NK-92 (cell line): Measurements from ENCODE around the gene ARFGAP2.

Experiments
- DNase-seq: peaks from one replicate; lab custom pipeline; 2025; ENCODE audit not compliant: unreplicated experiment; lab: John Stamatoyannopoulos, UW

Gene ARFGAP2

GRCh38 chr11:47187723-47188122, 11.0 kb upstream of the ARFGAP2 start:
- DNase-seq, result no peak

GRCh38 chr11:47186700-47187695, 10.3 kb upstream of the ARFGAP2 start:
- no peak for DNase-seq

GRCh38 chr11:47186076-47186699, 9.5 kb upstream of the ARFGAP2 start, which contains the start of gene PACSIN3:
Gene PACSIN3 (minus strand): TSS chr11:47186434. CDS start chr11:47182727, 3,707 bp downstream.
- no peak for DNase-seq

GRCh38 chr11:47185305-47186075, 8.8 kb upstream of the ARFGAP2 start:
- no peak for DNase-seq

GRCh38 chr11:47184711-47185304, 8.1 kb upstream of the ARFGAP2 start:
- no peak for DNase-seq

GRCh38 chr11:47183969-47184368, 7.3 kb upstream of the ARFGAP2 start:
- DNase-seq, result no peak

- no peak for DNase-seq
These were observed 6.6 kb upstream of the ARFGAP2 start for GRCh38 chr11:47183031-47183856.

GRCh38 chr11:47182380-47182779, 5.7 kb upstream of the ARFGAP2 start:
- DNase-seq, result no peak

GRCh38 chr11:47181271-47181670, 4.6 kb upstream of the ARFGAP2 start:
- no peak for DNase-seq

GRCh38 chr11:47180006-47180787, 3.5 kb upstream of the ARFGAP2 start:
- DNase-seq, result no peak

GRCh38 chr11:47179655-47179991, 2.9 kb upstream of the ARFGAP2 start:
- DNase-seq, result no peak

- DNase-seq, result no peak
These were observed 2.3 kb upstream of the ARFGAP2 start for GRCh38 chr11:47178737-47179654.

GRCh38 chr11:47178316-47178715, 1.6 kb upstream of the ARFGAP2 start:
- DNase-seq, result no peak

- no peak for DNase-seq
These were observed 1.2 kb upstream of the ARFGAP2 start for GRCh38 chr11:47177846-47178245.

GRCh38 chr11:47177229-47177845, 658 bp upstream of the ARFGAP2 start:
- peak; percentile 14 for DNase-seq

GRCh38 chr11:47175746-47176327, 842 bp downstream of the ARFGAP2 start:
- DNase-seq, result no peak

GRCh38 chr11:47172740-47173336, 3.8 kb downstream of the ARFGAP2 start:
- no peak for DNase-seq
